GM08714 (cell line): Measurements from ENCODE around the gene CACNA1S.
A peak's percentile ranks its signal among the peaks of the same experiment; 100 is the strongest.

Experiments used
- H3K4me3 ChIP-seq: fragments of 200-500 bp; sonication (Bioruptor generic); 2 replicates; pipeline ENCODE4 v1.5.1; 2014; ENCODE audit warnings: mild to moderate bottlenecking, low read length, inconsistent platforms
- ZNF274 ChIP-seq: IDR thresholded peaks from 2 replicates; pipeline ENCODE4 v1.6.1; 2012; ENCODE audit warnings: mild to moderate bottlenecking, low read depth, low read length

CACNA1S gene

GRCh38 chr1:201112173-201112731, at the start of gene CACNA1S:
Gene CACNA1S (minus strand): TSS chr1:201112426. CDS start chr1:201112339, 87 bp downstream.
- H3K4me3 ChIP-seq: no peak within 1 kb of the TSS
- no peak for TF ChIP-seq ZNF274

DNA sequence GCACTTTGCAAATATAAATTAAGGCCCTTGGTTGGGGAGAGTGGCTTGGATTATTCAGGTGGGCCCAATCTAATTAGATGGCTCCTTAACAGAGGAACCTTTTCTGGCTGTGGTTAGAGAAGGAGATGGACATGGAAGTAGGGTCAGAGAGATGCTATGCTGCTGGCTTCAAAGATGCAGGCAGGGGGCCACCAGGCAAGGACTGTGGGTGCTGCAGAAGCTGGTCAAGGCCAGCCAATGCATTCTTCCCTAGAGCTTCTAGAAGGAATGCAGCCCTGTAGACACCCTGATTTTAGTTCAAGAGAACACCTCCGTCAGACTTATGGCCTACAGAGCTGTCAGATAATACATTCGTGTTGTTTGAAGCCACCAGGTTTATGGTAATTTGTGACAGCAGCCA, 45.7 kb upstream of the CACNA1S start:
- no peak for TF ChIP-seq ZNF274
- no peak overlapping the region for H3K4me3 ChIP-seq

GRCh38 chr1:201156819-201157218, 44.6 kb upstream of the CACNA1S start:
- no peak overlapping the region for H3K4me3 ChIP-seq
- TF ChIP-seq ZNF274: no peak

DNA sequence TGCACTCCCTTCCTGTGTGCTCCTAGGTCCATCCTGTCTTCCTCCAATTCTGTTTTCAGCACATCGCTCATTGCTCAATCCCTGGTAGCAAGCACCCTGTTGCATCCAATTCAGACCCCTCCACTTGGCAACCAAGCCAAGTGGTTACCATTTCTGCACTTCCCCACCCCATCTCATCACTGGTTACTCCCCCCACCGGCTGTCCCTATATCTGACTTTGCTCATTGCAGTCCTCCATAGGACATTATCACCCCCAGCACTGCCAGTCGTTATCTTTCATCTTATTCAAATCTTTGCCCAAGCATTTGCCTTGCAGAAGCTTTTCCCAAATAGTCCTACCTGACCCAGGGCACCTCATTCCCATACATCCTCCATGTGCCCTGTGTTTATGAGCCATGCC, 44.1 kb upstream of the CACNA1S start:
- TF ChIP-seq ZNF274: no peak

GRCh38 chr1:201155354-201155753, 43.1 kb upstream of the CACNA1S start:
- no peak overlapping the region for H3K4me3 ChIP-seq
- no peak for TF ChIP-seq ZNF274

More for the DNA sequence above, 44.1 kb upstream of the CACNA1S start:
- no peak overlapping the region for H3K4me3 ChIP-seq

- H3K4me3 ChIP-seq: peak within 1 kb of the TSS; percentile 70
- no peak for TF ChIP-seq ZNF274
Measured at GRCh38 chr1:201154389-201155165, 42.4 kb upstream of the CACNA1S start, which contains the start of gene TMEM9. Gene TMEM9 (minus strand): TSS chr1:201154474. CDS start chr1:201153923, 551 bp downstream.

DNA sequence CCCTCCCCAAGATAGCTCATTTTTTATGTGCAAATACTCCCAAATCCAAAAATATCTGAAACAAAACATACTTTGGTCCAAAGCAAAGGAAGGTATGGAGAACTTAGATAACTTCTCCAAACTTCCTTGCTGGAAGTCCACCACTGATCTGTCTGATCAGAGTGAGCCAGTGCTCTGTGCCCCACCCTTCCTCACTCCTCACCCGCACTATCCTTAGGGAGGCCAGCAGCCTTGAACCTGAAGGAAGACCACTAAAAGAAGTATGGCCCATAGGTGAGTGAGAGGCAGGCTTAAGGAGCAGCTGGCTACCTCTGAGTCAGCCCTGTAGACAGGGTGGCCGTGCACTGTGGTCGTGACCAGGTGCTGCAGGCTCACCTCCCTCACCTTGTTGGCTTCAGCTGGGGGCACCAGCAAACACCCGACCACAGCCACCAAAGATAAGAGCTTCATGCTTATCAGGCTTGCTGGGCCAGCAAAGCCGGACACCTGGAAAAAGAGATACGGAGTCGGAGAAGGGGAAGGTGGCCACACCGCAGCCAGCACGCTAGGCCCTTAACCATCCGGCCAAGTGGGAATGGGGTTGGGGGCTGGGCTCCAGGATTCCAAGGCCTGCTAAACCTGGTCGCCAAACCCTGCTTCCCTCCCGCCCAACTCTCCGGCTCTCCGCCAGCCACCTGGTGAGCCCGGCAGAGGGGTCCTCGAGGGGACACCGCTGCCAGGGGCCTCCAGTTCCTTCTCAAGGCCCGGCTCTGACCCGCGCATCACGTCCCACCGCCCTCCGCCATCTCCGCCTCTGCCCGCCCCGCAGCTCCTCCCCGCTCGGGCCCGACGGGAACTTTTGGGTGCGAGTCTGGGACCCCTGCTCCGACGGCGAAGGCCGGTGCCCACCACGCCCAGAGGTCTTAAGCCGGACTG, 41.5 kb upstream of the CACNA1S start:
- H3K4me3 ChIP-seq: peak overlapping the region; percentile 70
- TF ChIP-seq ZNF274: no peak

DNA sequence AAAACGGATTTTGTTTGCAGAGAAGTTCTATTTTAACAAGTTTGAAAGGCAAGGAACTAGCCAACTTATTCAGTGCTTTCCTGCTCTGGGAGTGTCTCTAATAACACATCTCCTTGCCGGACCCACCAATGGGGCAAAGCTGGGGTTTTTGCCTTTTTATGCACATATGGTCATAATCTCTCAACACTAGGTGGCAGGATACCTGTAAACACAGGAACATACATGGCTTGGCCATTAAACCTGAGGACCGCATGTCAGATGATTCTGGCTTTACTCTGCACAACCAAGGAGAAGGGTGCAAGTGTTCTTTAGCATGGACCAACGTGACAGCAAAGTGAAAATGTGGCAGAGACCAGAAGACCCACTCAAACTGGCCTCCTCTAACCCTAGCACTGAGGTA, 37.2 kb upstream of the CACNA1S start:
- H3K4me3 ChIP-seq: no peak overlapping the region
- TF ChIP-seq ZNF274: no peak

DNA sequence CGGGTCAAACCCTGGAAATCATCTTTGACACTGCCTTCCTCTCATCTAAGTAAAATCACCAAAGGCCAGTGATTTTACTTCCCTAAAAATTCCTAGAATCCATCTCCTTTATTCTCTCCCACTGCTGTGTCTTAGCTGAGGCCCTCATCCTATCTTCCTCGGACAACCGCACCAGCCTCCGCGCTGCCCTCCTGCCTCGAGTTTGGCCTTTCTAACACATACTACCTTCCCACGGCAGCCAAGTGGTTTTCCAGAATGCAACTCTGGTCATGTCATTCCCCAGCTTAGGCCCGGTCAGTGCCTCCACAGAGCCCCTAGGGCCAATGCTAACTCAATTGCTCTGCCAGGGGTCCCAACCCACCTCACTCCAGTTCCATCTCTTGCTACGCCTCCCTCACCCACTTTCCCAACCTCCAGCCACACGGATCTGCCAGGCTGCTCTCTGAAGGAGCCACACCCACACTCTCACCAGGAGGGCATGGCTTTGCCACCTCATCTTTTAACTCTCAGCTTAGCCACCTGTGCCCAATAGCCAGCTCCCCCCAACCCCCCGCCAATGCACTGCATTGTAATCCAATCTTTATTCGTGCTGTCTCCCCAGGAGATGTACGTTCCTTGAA, 35.3 kb upstream of the CACNA1S start:
- H3K4me3 ChIP-seq: no peak overlapping the region
- TF ChIP-seq ZNF274: no peak

- no peak overlapping the region for H3K4me3 ChIP-seq
- no peak for TF ChIP-seq ZNF274
Measured at GRCh38 chr1:201146626-201147390, 34.6 kb upstream of the CACNA1S start.

GRCh38 chr1:201145816-201146215, 33.6 kb upstream of the CACNA1S start:
- TF ChIP-seq ZNF274: no peak
- no peak overlapping the region for H3K4me3 ChIP-seq

DNA sequence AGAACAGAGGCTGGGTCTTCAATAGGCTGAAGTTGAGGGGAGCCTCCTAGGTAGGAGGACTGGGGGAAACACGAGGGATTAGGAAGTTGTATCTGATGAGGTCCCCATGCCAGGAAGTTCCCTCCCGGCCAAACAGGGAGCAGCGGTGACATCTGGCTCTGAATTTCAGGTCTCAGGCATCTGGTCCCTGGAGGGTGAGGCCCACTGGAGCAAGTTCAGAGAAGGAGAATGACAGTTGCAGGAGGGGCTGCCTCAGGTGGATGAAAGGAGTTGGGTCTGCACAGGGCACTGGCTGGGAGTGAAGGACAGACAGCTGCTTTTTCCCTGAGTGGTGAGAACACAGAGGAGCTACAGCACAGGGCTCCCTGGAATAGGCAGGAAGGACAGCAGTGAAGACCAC, 32.9 kb upstream of the CACNA1S start:
- H3K4me3 ChIP-seq: no peak overlapping the region
- TF ChIP-seq ZNF274: no peak

DNA sequence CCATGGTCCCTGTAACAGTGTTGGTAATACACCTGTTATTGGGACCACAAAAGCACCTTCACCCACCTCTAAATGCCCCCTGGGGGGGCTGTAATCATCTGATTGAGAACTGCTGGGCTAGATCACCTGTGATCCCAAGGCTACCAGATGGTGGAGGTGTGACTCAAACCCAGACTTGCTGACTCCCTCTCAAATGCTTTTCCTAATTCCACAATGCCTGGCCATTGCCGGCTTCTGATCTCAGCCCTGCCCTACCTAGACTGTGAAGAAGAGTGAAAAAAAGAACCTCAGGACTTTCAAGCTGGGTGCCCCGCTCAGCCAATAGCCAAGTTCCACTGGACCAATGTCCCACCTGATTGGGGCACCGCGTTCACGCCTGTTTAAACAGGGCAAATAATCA, 32.5 kb upstream of the CACNA1S start:
- TF ChIP-seq ZNF274: no peak
- H3K4me3 ChIP-seq: no peak overlapping the region
